ENCODE results near the gene SLC35A2. TPM values are rescaled to one million over a fixed set of nuclear protein-coding genes. Genes with fewer than 3 reads are reported as not detected.
A peak's percentile ranks its signal among the peaks of the same experiment; 100 is the strongest.
"Not testable (repeated sequence)": the region's sequence is repeated elsewhere in the genome, so short reads cannot be mapped to it uniquely, and the experiment has no call there.

SLC35A2 gene
- total RNA-seq, 1 donor from 2014 or later = 7.1 TPM

GRCh38 chrX:48891402-48892288, 19.8 kb downstream of the SLC35A2 start:
- Histone ChIP-seq H3K9me3 (no peaks in the 10 kb centered on the region), H3K36me3 (no peaks in the 10 kb centered on the region), H3K4me3 (peak overlapping the region; percentile 61 to 69), H3K4me1 (peaks cover 9% of the 10 kb centered on the region), H3K27me3 (no peaks in the 10 kb centered on the region), H3K27ac (peak overlapping the region; percentile 82)
- intact Hi-C loops (cut with DNase I) = no loop called here
- DNase-seq (ENCODE audit: extremely low spot score in 2 of 2) = no peak
- TF ChIP-seq, protein P1, sequence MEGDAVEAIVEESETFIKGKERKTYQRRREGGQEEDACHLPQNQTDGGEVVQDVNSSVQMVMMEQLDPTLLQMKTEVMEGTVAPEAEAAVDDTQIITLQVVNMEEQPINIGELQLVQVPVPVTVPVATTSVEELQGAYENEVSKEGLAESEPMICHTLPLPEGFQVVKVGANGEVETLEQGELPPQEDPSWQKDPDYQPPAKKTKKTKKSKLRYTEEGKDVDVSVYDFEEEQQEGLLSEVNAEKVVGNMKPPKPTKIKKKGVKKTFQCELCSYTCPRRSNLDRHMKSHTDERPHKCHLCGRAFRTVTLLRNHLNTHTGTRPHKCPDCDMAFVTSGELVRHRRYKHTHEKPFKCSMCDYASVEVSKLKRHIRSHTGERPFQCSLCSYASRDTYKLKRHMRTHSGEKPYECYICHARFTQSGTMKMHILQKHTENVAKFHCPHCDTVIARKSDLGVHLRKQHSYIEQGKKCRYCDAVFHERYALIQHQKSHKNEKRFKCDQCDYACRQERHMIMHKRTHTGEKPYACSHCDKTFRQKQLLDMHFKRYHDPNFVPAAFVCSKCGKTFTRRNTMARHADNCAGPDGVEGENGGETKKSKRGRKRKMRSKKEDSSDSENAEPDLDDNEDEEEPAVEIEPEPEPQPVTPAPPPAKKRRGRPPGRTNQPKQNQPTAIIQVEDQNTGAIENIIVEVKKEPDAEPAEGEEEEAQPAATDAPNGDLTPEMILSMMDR (IDR thresholded peaks at IDR 0.05) = peak in 2 of 3 experiments; percentile 16 to 32
- TF ChIP-seq POLR2AphosphoS5 (IDR thresholded peaks at IDR 0.05; ENCODE audit: insufficient read depth in 1 of 2, low read depth in 1 of 2) (peak in 1 of 2 donors; percentile 63), POLR2A (IDR thresholded peaks at IDR 0.05) (peak in 1 of 2 donors; percentile 68)

DNA sequence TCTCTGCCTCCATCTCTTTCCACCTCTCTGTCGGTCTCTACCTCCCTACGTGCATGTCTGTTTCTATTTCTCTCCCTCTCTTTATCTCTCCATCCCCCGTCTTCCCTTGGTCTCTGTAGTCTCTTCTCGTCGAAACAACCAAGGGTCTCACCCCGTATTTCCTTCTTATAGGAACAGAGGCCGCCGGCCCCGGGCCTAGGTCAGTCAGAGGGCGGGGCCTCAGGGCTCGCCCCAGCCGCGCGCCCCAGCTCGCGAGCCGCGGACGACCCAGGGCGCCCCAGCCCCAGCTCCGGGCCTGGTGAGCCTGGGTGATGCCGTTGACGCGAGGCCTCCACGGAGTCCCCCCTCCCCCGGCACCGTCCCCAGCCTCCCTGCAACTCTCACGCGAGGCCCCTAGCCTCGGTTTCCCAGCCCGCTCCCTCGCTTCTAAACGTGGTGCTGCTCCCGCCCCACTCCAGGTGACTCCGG, 20.5 kb downstream of the SLC35A2 start:
- H3K9me3 ChIP-seq = no peaks in the 10 kb centered on the region
- no peaks in the 10 kb centered on the region for H3K36me3 ChIP-seq
- H3K27me3 ChIP-seq = no peaks in the 10 kb centered on the region
- peak overlapping the region; percentile 82 for H3K27ac ChIP-seq
- H3K4me3 ChIP-seq = peak overlapping the region; percentile 61 to 69
- peaks cover 5% of the 10 kb centered on the region for H3K4me1 ChIP-seq
- no peak for DNase-seq (ENCODE audit: extremely low spot score in 2 of 2)
- intact Hi-C loops (cut with DNase I) = no loop called here
- no peak for TF ChIP-seq POLR2AphosphoS5 (IDR thresholded peaks at IDR 0.05; ENCODE audit: insufficient read depth in 1 of 2, low read depth in 1 of 2)
- no peak for TF ChIP-seq POLR2A (IDR thresholded peaks at IDR 0.05)
- TF ChIP-seq, protein P1 (IDR thresholded peaks at IDR 0.05) = no peak

DNA sequence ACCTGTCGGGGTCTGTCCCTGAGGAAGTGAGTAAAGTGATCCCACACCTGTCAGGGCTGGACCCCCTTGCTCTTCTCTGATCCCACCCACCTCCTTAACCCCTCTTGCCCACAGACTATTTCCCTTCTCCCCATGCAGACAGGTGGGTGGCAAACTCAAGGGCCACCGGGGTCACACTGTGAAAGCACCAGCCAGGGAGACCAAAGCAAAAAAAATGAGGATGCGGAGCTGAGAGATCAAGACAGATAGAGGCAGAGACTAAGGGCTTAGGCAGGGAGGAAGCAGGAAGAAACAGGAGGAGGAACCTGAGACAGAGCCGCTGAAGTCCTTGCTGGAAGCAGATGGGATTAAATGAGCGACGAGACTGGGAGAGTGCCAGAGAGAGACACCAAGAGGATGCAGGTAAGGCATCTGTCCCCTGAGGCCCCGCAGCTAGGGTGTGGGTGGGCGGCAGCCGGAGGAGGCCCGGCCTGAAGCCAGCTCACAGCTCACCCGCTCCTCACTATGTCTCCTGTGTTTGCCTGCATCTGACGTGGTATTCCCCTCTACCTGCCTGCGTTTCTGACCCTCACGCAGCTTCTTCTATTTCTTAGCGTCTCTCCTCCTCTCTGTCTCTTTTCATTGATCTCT, 21.0 kb downstream of the SLC35A2 start:
- TF ChIP-seq POLR2A (IDR thresholded peaks at IDR 0.05) = no peak
- no peak for TF ChIP-seq POLR2AphosphoS5 (IDR thresholded peaks at IDR 0.05; ENCODE audit: insufficient read depth in 1 of 2, low read depth in 1 of 2)
- TF ChIP-seq, protein P1 (IDR thresholded peaks at IDR 0.05) = no peak
- Histone ChIP-seq H3K27ac (peak overlapping the region; percentile 82), H3K27me3 (no peaks in the 10 kb centered on the region), H3K4me3 (peak overlapping the region; percentile 61 to 69), H3K9me3 (no peaks in the 10 kb centered on the region), H3K36me3 (no peaks in the 10 kb centered on the region), H3K4me1 (peaks cover 5% of the 10 kb centered on the region)
- intact Hi-C loops (cut with DNase I) = no loop called here
- DNase-seq (ENCODE audit: extremely low spot score in 2 of 2) = no peak

DNA sequence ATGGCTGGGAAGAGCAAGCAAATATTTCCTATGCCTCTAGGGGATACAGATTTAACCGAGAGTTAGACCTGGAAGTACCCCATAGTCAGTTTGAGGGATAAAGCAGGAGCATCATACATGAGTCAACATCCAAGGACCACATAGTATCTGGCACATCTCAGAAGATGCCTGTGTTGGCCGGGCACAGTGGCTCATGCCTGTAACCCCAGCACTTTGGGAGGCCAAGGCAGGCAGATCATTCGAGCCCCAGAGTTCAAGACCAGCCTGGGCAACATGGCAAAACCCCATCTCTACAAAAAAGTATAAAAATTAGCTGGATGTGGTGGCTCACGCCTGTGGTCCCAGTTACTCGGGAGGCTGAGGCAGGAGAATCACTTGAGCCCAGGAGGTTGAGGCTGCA, 24.9 kb downstream of the SLC35A2 start:
- H3K36me3 ChIP-seq; H3K27ac ChIP-seq; DNase-seq (ENCODE audit: extremely low spot score in 2 of 2); intact Hi-C loops (cut with DNase I); H3K4me3 ChIP-seq; H3K9me3 ChIP-seq; H3K27me3 ChIP-seq; H3K4me1 ChIP-seq: not testable (repeated sequence)

GRCh38 chrX:48883729-48884128, 27.7 kb downstream of the SLC35A2 start:
- Histone ChIP-seq H3K36me3 (no peaks in the 10 kb centered on the region), H3K9me3 (no peaks in the 10 kb centered on the region), H3K4me3 (no peak overlapping the region), H3K4me1 (no peaks in the 10 kb centered on the region), H3K27me3 (no peaks in the 10 kb centered on the region), H3K27ac (no peak overlapping the region)
- TF ChIP-seq POLR2AphosphoS5 (IDR thresholded peaks at IDR 0.05; ENCODE audit: insufficient read depth in 1 of 2, low read depth in 1 of 2) = no peak
- TF ChIP-seq, protein P1 (IDR thresholded peaks at IDR 0.05) = no peak
- TF ChIP-seq POLR2A (IDR thresholded peaks at IDR 0.05) = no peak
- no peak for DNase-seq (ENCODE audit: extremely low spot score in 2 of 2)
- intact Hi-C loops (cut with DNase I) = no loop called here

- H3K27ac ChIP-seq; H3K4me3 ChIP-seq; H3K9me3 ChIP-seq; intact Hi-C loops (cut with DNase I); DNase-seq (ENCODE audit: extremely low spot score in 2 of 2); H3K36me3 ChIP-seq; H3K4me1 ChIP-seq; H3K27me3 ChIP-seq: not testable (repeated sequence)
These were observed 34.5 kb downstream of the SLC35A2 start for GRCh38 chrX:48876944-48877343.

DNA sequence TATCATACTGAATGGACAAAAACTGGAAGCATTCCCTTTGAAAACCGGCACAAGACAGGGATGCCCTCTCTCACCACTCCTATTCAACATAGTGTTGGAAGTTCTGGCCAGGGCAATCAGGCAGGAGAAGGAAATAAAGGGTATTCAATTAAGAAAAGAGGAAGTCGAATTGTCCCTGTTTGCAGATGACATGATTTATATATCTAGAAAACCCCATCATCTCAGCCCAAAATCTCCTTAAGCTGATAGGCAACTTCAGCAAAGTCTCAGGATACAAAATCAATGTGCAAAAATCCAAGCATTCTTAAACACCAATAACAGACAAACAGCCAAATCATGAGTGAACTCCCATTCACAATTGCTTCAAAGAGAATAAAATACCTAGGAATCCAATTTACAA, 39.4 kb downstream of the SLC35A2 start:
- H3K27me3 ChIP-seq; DNase-seq (ENCODE audit: extremely low spot score in 2 of 2); intact Hi-C loops (cut with DNase I); H3K4me3 ChIP-seq; H3K36me3 ChIP-seq; H3K9me3 ChIP-seq; H3K27ac ChIP-seq; H3K4me1 ChIP-seq: not testable (repeated sequence)
